Thoracic aorta (tissue), 2 donors: Measurements from ENCODE around the gene LMNTD2. TPM values are rescaled to one million over a fixed set of nuclear protein-coding genes. Genes with fewer than 3 reads are reported as not detected.
"Not testable (repeated sequence)": the region's sequence is repeated elsewhere in the genome, so short reads cannot be mapped to it uniquely, and the experiment has no call there.

Experiments used
- ATAC-seq: fragments of 150-250 bp; one replicate; pipeline ENCODE4 v1.8.0; 2017; ENCODE audit warnings: low read depth; ENCODE audit not compliant: insufficient number of reproducible peaks, low FRiP score
- DNase-seq: peaks from one replicate; pipeline ENCODE4 v3.0.0-alpha.2; 2020; ENCODE audit warnings: low spot score
- H3K27ac ChIP-seq, 2 donors: fragments of 200-600 bp; sonication (generic); 1 replicate in 1 of 2; 2 replicates in 1 of 2; pipeline ENCODE4 v1.5.1; 2016; ENCODE audit warnings: mild to moderate bottlenecking in 2 of 2, moderate library complexity in 2 of 2
- H3K27me3 ChIP-seq: fragments of 200-600 bp; sonication (generic); replicated peaks from 2 replicates; pipeline ENCODE4 v1.6.0; 2016; ENCODE audit warnings: mild to moderate bottlenecking; ENCODE audit not compliant: insufficient read depth
- H3K36me3 ChIP-seq: fragments of 200-600 bp; sonication (generic); one replicate; pipeline ENCODE4 v1.5.1; 2016
- H3K4me1 ChIP-seq, 2 donors: fragments of 200-600 bp; sonication (generic); 1 replicate in 1 of 2; 2 replicates in 1 of 2; pipeline versions ENCODE4 v1.5.1 to v1.6.0; 2016; ENCODE audit warnings: low read depth in 2 of 2, mild to moderate bottlenecking in 1 of 2; ENCODE audit not compliant: control insufficient read depth in 1 of 2
- H3K4me3 ChIP-seq: fragments of 200-600 bp; sonication (generic); 2 replicates; pipeline ENCODE4 v1.5.1; 2016; ENCODE audit warnings: mild to moderate bottlenecking
- H3K9me3 ChIP-seq: fragments of 200-600 bp; sonication (generic); 2 replicates; pipeline ENCODE4 v1.5.1; 2016
- CTCF ChIP-seq: fragments of 200-600 bp; sonication (generic); IDR thresholded peaks from one replicate; pipeline ENCODE4 v1.5.1; 2019; ENCODE audit warnings: antibody characterized with exemption
- total RNA-seq, 2 donors: library from RNA; depleted of rRNA; stranded (reverse); fragments of >200 nt; gene quantifications; one replicate each; pipeline versions ENCODE4 v1.1.0 to v1.2.3, GENCODE V29; 2016

LMNTD2 gene
- total RNA-seq, 2 donors from 2014 or later: 1.1 to 2.7 TPM

GRCh38 chr11:518463-519202 lies 41.9 kb downstream of the LMNTD2 start:
- Histone ChIP-seq H3K9me3 (no peaks in the 10 kb centered on the region), H3K4me1 (no peaks in the 10 kb centered on the region), H3K27ac (peak overlapping the region; percentile 53 to 87), H3K4me3 (peak overlapping the region; percentile 59), H3K36me3 (no peaks in the 10 kb centered on the region), H3K27me3 (no peaks in the 10 kb centered on the region)
- TF ChIP-seq CTCF: peak; percentile 100
- ATAC-seq (peak; percentile 100), DNase-seq (peak; percentile 88)

- H3K27me3 ChIP-seq, DNase-seq, H3K27ac ChIP-seq, ATAC-seq, H3K9me3 ChIP-seq, H3K4me1 ChIP-seq, H3K36me3 ChIP-seq, H3K4me3 ChIP-seq: not testable (repeated sequence)
Measured at GRCh38 chr11:516918-517685, 43.4 kb downstream of the LMNTD2 start.

- DNase-seq (no peak), ATAC-seq (no peak)
- Histone ChIP-seq H3K27ac (no peak overlapping the region), H3K4me1 (no peaks in the 10 kb centered on the region), H3K4me3 (no peak overlapping the region), H3K9me3 (no peaks in the 10 kb centered on the region), H3K27me3 (no peaks in the 10 kb centered on the region), H3K36me3 (no peaks in the 10 kb centered on the region)
- TF ChIP-seq CTCF: no peak
Measured at GRCh38 chr11:516400-516799, 44.1 kb downstream of the LMNTD2 start.

GRCh38 chr11:515131-515530 lies 45.4 kb downstream of the LMNTD2 start:
- Histone ChIP-seq H3K4me3 (no peak overlapping the region), H3K36me3 (no peaks in the 10 kb centered on the region), H3K27ac (no peak overlapping the region), H3K9me3 (no peaks in the 10 kb centered on the region), H3K4me1 (no peaks in the 10 kb centered on the region), H3K27me3 (no peaks in the 10 kb centered on the region)
- no peak for TF ChIP-seq CTCF
- no peak for DNase-seq
- no peak for ATAC-seq

GRCh38 chr11:514606-515005 lies 45.9 kb downstream of the LMNTD2 start:
- TF ChIP-seq CTCF: no peak
- H3K4me3 ChIP-seq: no peak overlapping the region
- H3K27ac ChIP-seq: no peak overlapping the region

More at GRCh38 chr11:514606-515005, 45.9 kb downstream of the LMNTD2 start:
- H3K4me1 ChIP-seq: no peaks in the 10 kb centered on the region
- no peaks in the 10 kb centered on the region for H3K27me3 ChIP-seq
- DNase-seq: no peak
- ATAC-seq: no peak
- H3K36me3 ChIP-seq: no peaks in the 10 kb centered on the region
- H3K9me3 ChIP-seq: no peaks in the 10 kb centered on the region
